Measurements from ENCODE around the gene PTPRM. TPM values are rescaled to one million over a fixed set of nuclear protein-coding genes. Genes with fewer than 3 reads are reported as not detected.
A peak's percentile ranks its signal among the peaks of the same experiment; 100 is the strongest.

Gene PTPRM
- total RNA-seq, 1 experiment from 2014 or later = 6.2 TPM

DNA sequence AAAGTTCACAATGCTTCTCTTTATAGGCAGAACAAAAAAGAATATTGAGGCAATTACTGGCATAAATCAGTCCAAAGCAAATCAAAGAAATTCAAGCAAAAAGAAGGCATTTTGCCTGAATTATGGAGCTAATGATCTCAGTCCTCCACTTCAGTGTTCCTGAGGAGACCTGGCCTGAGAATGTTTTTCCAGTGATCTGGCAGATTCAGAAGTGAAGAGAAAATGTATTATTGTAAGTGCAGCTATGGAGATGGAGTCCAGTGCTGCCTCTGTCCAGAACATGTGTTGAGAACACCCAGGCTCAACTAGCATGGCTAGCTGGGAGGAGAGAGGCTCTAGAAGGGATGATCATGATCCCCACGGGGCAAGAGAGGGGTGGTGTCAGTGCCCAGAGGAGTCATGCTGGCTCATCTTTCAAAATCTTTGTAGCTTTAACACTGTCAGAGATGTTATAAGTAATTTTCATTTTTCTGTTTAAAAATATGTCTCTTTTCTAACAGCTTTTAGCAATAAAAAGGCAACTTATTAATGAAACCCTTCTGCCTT, 675.1 kb downstream of the PTPRM start:
- no peak overlapping the region for H3K4me3 Mint-ChIP-seq
- no CpG with 5 or more reads among the region's 1 CpG for WGBS (ENCODE audit: extremely low coverage, insufficient read length, low lambda C conversion rate)
- H3K4me2 ChIP-seq (ENCODE audit: insufficient read depth, insufficient read length, low read length) = no peak overlapping the region
- H4K91ac ChIP-seq (ENCODE audit: insufficient read length, low read depth, low read length) = no peak overlapping the region
- no peaks in the 10 kb centered on the region for H3K4me1 ChIP-seq (ENCODE audit: insufficient read depth, low read length)
- H2BK12ac ChIP-seq (ENCODE audit: insufficient read length, low read depth, low read length) = no peak overlapping the region
- H3K23ac ChIP-seq (ENCODE audit: insufficient read length, low read depth, low read length) = peak overlapping the region; percentile 79
- H2AK5ac ChIP-seq (ENCODE audit: insufficient read length, low read length) = no peak overlapping the region
- H2BK20ac ChIP-seq (ENCODE audit: low read depth, low read length, poor library complexity, severe bottlenecking) = no peak overlapping the region
- H3K4me1 Mint-ChIP-seq = peaks cover 5 to 8% of the 10 kb centered on the region in 2 experiments
- H3K56ac ChIP-seq (ENCODE audit: insufficient read length, low read depth, low read length) = no peak overlapping the region
- no peak overlapping the region for H3K9ac ChIP-seq (ENCODE audit: extremely low read depth, insufficient read length, low read length)
- TF ChIP-seq, protein P1, sequence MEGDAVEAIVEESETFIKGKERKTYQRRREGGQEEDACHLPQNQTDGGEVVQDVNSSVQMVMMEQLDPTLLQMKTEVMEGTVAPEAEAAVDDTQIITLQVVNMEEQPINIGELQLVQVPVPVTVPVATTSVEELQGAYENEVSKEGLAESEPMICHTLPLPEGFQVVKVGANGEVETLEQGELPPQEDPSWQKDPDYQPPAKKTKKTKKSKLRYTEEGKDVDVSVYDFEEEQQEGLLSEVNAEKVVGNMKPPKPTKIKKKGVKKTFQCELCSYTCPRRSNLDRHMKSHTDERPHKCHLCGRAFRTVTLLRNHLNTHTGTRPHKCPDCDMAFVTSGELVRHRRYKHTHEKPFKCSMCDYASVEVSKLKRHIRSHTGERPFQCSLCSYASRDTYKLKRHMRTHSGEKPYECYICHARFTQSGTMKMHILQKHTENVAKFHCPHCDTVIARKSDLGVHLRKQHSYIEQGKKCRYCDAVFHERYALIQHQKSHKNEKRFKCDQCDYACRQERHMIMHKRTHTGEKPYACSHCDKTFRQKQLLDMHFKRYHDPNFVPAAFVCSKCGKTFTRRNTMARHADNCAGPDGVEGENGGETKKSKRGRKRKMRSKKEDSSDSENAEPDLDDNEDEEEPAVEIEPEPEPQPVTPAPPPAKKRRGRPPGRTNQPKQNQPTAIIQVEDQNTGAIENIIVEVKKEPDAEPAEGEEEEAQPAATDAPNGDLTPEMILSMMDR (conservative IDR thresholded peaks at IDR 0.05) = no peak
- no peaks in the 10 kb centered on the region for H3K23me2 ChIP-seq (ENCODE audit: insufficient read length, low read depth, low read length, poor library complexity, severe bottlenecking)
- no peak overlapping the region for H3K27ac ChIP-seq (ENCODE audit: insufficient read length, low read depth, low read length)
- H3K18ac ChIP-seq (ENCODE audit: insufficient read length, low read depth, low read length) = no peak overlapping the region
- peaks cover 4 to 6% of the 10 kb centered on the region in 2 experiments; a peak in 2 of 5 replicates for H3K9me3 Mint-ChIP-seq
- no peak overlapping the region for H3K4ac ChIP-seq (ENCODE audit: low read depth, low read length)
- no peak for DNase-seq
- H3K27ac Mint-ChIP-seq = no peak overlapping the region
- H2AFZ ChIP-seq (ENCODE audit: low read length) = no peak overlapping the region
- H4K20me1 ChIP-seq (ENCODE audit: control insufficient read depth, insufficient read depth, insufficient read length) = no peaks in the 10 kb centered on the region
- no peaks in the 10 kb centered on the region for H3K79me2 ChIP-seq (ENCODE audit: insufficient read depth, low read length)
- peaks cover 1% of the 10 kb centered on the region; the same call in 1 of the 2 replicates for H3K27me3 ChIP-seq (ENCODE audit: insufficient read depth, low read length)
- no peaks in the 10 kb centered on the region for H3K9me3 ChIP-seq (ENCODE audit: control insufficient read depth, low read depth, low read length)
- H2BK5ac ChIP-seq (ENCODE audit: insufficient read length, low read length) = no peak overlapping the region
- no peak overlapping the region for H2BK15ac ChIP-seq (ENCODE audit: low read depth, low read length)
- H3K14ac ChIP-seq (ENCODE audit: insufficient read depth, low read length) = no peak overlapping the region
- H4K5ac ChIP-seq (ENCODE audit: insufficient read length, low read depth, low read length) = no peak overlapping the region
- H3K79me1 ChIP-seq (ENCODE audit: insufficient read depth, low read depth, low read length, poor library complexity, severe bottlenecking) = no peaks in the 10 kb centered on the region
- H4K8ac ChIP-seq (replicated peaks; ENCODE audit: insufficient read length, low read depth, low read length) = no peak overlapping the region
- peaks cover 0 to 10% (median 0%) of the 10 kb centered on the region in 3 experiments; a peak in 1 of 7 replicates for H3K36me3 Mint-ChIP-seq (ENCODE audit: insufficient read depth in 1 of 3, low read depth in 3 of 3)
- H2BK120ac ChIP-seq (ENCODE audit: low read depth, low read length, poor library complexity, severe bottlenecking) = no peak overlapping the region
- no peak overlapping the region for H3T11ph ChIP-seq (ENCODE audit: low read length)
- no peaks in the 10 kb centered on the region for H3K27me3 Mint-ChIP-seq (ENCODE audit: low read depth)
